GM18526 (cell line): ENCODE results near the gene CASQ1.

Experiments
- POLR2A ChIP-seq: IDR thresholded peaks from 3 replicates; pipeline ENCODE4 v1.6.1; 2011; ENCODE audit not compliant: insufficient read length; ENCODE audit errors: extremely low read depth

Gene CASQ1

DNA sequence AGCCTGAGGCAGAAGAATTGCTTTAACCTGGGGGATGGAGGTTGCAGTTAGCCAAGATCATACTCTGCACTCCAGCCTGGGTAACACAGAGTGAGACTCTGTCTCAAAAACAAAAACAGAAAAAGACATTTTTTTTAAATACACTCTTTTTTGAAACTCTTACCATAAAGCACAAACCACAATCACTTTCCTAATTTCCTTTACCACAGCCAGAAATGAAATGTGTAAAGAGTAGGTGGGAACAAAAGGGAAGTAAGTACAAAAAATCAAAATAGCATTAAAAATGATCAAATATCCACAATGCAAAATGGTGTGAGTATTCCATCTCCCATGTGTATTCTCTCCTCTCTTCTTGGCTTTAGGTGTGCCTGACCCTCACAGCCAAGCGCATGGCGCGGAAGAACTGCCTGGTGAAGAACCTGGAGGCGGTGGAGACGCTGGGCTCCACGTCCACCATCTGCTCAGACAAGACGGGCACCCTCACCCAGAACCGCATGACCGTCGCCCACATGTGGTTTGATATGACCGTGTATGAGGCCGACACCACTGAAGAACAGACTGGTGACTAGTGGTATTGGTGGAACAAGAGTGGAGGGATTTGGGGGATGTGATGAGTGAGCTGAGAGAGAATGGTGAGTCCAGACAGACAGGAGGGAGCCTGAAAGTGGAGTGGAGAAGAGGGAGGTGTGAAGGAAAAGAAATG is 24.1 kb upstream of the CASQ1 start:
- TF ChIP-seq POLR2A: no peak

DNA sequence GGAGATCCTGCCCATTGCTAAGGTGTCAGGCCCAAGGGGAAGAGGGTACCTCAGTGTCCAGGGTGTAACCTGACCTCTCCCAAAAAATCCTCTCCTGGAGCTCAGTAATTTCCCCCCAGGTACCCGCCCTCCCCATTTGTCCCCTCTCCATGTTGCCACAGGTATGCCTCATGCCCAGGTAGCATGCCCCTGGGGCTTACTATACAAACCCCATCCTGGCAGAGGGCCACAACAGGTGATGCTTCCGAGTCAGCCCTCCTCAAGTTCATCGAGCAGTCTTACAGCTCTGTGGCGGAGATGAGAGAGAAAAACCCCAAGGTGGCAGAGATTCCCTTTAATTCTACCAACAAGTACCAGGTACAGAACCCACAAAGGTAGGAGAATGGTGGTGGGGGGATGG is 23.3 kb upstream of the CASQ1 start:
- no peak for TF ChIP-seq POLR2A

DNA sequence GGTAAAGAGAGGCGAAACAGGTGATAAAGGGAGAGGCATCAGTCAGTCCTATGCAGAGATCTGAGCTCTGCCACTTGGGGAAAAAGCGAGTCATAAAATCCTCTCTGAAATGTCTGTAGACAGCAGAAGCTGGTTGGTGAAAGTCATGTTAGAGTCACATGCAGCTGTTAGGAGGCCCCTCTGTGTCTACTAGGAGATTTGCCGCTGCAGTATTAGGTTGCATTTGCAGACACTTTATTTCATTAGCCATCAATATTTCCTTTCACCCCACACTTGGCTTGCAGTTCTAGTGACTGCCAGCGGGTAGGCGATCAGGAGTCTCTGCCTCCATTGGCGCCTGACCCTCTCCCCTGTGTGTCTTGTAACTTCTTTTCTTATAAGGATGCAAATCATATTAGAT is 22.8 kb upstream of the CASQ1 start:
- TF ChIP-seq POLR2A: no peak

DNA sequence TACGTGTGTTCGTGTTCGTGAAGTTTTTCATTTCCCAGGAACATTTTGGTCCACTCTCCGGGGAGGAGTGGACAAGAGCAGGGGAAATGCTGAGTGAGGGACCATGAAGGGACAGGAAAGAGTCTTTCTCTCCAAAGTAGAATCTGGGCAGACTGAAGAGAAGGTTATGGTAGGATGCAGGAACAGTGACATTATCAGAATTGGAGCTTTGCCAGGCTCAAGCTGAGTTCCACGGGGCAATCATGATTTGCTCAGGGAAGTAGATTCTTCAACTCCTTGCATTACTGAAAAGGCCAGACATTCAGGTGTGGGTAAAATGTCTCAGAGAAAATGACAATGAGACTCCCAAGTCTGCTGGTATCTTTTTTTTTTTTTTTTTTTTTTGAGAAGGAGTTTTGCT is 22.4 kb upstream of the CASQ1 start:
- no peak for TF ChIP-seq POLR2A

DNA sequence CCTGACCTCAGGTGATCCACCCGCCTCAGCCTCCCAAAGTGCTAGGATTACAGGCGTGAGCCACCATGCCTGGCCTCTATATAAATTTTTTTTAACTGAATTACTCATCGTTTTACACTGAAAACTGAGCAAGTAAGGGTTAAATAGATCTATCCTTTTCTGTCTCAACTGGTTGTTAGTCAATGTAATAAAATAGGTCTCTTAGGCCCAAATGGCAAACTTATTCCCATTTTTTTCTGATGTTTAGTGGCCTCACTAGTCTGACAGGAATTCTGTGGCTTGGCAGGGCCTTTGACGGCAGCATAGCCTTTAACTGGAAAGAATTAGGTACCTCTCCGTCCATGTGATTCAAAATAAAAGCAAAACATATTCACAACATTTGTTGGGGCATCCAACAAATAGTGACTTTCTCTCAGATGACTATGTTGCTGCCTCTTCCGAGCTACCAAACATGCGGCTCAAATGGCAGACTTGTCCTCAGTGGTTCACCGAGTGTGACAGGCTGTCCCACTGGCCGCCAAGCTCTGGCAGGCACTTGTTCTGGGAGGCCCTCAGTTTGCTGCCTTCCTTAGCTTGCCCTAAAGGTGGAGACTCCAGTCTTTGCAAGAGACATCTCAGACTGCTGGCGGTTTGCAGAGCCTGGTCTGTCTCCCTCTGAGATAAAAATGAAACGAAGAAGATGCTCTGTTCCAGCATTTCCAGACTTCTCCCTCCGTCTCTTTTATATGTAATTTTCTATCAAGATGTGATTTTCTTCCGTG is 21.6 kb upstream of the CASQ1 start:
- TF ChIP-seq POLR2A: no peak

DNA sequence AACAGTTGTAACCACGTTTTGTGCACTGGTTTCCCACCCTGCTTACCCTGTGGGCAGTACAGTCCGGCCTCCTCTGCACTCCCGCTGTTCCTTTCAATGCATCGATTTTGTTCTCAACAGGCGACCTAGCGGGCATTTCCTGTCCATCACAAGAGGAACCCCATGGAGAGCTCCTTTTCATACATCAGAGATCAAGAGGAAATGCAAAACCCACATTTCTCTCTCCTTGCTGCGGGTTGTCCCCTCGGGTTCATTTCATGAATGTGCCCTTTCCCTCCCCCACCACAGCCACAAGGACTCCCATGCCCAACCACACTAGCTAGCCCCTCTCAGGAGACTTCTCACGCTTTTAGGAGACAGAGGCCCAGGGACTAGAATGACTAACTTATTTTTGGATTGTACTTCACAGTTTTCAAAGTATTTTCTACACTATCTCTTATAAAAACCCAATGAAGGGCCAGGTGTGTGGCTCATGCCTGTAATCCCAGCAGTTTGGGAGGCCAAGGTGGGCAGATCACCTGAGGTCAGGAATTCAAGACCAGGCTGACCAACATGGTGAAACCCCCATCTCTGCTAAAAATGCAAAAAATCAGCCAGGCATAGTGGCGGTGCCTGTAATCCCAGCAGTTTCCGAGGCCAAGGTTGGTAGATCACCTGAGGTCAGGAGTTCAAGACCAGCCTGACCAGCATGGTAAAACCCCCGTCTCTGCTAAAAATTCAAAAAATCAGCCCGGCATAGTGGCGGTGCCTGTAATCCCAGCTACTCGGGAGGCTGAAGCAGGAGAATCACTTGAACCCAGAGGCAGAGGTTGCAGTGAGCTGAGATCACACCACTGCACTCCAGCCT is 20.6 kb upstream of the CASQ1 start:
- TF ChIP-seq POLR2A: no peak

DNA sequence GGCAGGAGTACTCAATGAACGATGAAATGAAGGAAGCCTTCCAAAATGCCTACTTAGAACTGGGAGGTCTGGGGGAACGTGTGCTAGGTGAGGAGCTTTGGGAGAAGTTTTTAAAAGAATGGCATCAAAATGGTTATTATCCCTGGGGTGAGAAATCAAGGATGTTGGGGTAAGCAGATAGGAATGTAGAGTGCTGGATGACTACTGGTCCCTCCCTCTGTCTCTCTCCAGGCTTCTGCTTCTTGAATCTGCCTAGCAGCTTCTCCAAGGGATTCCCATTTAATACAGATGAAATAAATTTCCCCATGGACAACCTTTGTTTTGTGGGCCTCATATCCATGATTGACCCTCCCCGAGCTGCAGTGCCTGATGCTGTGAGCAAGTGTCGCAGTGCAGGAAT is 19.0 kb upstream of the CASQ1 start:
- no peak for TF ChIP-seq POLR2A

DNA sequence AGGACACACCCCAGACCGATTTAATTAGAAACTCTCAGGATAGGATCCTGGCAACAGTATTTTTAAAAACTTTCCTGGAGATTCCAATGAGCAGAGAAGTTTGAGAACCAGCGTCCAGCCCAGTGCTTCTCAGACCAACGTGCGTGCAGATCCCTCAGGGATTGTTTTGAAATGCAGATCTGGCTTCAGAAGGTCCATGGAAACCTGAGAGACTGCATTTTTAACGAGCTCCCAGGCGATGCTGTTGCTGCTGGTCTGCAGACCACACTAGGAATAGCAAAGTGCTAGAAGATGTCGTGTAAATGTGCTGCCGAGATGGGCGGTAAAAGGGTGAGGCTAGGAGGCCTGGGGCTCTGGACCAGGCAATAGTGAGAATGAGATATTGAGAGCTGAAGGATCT is 18.4 kb upstream of the CASQ1 start:
- TF ChIP-seq POLR2A: no peak

DNA sequence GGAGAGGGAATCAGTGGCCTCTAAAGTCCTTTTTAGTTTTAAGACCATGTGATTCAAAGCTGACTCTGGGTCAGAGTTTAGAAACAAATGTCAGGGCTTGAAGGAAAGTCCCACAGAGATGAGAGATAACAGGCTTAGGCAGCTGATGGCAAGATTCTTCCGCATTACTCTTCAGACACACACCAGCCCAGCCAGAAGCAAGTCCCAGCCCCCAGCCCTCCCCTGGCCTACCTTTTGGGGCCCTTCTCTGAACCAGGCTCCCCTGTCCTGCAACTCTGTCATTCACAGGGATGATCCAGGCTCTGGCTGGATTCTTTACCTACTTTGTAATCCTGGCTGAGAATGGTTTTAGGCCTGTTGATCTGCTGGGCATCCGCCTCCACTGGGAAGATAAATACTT is 13.1 kb upstream of the CASQ1 start:
- no peak for TF ChIP-seq POLR2A

DNA sequence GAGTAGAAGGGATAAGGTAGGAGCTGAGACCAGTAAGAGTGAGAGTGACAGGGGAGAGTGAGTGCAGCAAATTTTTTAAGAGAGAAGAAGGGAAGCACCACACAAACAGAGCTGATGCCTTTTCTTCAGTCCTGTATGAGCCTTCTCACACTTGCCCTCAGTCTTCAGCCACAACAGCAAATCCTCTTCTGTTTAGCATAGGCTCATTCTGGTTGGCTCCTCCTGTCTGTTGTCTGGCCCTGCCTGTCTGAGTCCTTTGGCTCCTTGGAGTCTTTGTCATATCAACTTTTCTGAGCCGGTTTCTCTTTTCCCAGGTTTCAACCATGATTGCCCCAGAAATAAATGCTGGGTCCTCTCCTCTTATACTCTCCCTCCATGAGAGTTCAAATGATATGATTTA is 12.7 kb upstream of the CASQ1 start:
- TF ChIP-seq POLR2A: no peak

DNA sequence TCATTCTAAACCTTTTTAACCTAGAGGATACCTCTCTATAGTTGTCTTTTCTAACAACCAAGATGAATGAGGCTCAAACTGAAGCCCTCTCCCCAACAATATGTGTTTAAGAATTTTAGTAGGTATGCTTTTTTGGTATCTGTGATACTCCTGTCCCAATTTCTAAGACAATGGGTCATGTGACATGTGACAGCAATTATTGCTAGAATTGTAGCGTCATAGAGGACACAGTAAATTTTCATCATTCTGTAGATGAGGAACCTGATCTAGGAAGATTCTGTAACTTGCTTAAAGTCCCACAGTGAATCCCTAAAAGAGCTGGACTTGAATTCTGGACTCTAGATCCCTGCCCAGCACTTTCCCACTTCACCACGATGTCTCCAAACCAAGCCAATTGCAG is 11.6 kb upstream of the CASQ1 start:
- no peak for TF ChIP-seq POLR2A

DNA sequence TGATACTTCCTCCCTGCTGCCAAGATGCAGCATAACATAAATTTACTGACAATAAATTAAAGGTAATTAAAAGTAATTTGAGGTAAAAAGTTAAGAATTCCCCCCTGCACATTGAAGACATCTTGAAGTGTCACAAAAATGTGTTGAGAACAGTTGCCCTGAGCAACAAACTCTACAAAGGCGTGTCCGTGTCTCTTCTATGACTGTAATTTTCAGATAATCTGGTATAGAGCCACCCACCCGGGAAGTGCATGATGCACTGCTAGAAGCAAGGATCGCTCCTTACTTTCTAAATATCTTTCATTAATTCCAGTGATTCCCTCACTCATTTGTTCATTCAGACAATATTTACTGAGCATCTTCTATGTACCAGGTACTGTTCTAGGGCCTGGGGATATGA is 11.0 kb upstream of the CASQ1 start:
- no peak for TF ChIP-seq POLR2A

DNA sequence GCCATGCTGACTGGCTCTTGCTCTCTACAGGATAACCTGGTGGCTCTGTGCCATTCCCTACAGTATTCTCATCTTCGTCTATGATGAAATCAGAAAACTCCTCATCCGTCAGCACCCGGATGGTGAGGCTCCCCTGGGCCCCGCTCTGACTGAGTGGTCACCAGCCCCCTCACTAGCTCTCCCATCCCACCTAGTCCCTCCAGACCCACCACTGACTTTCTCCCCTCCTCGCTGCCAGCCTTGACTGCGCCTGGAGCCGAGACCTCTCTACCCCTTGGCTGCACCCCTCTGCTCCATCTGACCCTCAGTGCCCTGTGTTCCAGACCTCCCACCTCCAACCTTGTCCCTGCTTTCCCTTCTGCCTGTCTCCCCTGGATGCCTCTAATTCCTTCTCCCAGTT is 4.1 kb upstream of the CASQ1 start:
- no peak for TF ChIP-seq POLR2A

DNA sequence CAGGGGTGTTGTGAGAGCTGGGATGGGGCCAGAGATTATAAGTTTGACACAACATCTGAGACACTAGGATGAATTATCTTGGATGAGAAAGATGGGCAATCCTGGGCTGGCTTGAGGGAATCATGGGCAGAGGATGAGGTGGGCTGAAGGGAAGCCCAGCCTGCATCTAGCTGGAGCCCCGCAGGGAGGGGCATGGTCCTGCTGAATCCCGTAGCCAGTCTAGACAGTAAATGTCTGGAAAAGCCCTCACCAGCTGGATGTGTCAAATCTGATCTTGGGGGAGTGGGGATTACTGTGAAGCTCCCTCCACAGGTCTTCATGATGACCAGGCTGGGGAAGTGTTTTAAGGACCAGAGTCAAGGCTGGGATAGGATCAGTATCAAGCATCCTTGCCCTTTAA is 3.6 kb upstream of the CASQ1 start:
- TF ChIP-seq POLR2A: no peak

DNA sequence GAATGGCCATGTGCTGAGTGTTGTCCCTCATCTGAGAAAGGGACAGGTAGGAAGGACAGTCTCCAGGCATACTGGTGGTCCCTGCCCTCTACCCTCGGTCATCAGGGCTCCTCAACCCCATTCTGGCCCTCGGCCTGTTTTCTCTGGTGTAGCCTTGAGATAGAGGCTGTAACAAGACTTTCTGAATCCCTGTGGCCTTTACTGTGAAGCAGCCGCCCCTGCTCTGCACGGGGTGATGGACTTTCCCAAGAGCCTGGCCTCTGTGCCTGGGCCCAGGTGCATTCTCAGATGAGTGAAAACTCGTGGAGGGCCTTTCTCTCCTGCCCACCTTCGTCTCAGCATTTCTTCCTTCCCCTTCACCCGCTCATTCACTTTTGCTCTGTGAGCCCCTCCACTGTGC is 3.0 kb upstream of the CASQ1 start:
- no peak for TF ChIP-seq POLR2A

DNA sequence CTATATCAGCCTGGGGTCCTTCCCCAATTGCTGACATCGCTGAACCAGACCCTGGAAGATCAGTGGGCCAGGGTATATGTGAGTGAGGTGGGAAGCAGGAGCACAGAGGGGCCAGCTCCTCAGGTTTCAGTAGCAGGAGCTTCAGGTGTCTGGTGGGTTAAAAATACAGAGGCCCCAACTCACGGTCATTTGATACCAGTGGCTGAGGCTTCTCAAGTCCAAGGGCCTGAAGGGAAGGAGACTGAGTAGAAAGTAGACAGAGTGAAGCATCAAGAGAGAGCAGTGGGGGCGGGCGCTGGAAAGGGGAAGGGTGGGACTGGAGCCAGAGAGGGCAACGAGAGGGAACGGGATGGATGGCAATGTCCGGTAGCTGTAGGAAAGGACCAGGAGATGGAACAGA is 2.0 kb upstream of the CASQ1 start:
- TF ChIP-seq POLR2A: no peak

DNA sequence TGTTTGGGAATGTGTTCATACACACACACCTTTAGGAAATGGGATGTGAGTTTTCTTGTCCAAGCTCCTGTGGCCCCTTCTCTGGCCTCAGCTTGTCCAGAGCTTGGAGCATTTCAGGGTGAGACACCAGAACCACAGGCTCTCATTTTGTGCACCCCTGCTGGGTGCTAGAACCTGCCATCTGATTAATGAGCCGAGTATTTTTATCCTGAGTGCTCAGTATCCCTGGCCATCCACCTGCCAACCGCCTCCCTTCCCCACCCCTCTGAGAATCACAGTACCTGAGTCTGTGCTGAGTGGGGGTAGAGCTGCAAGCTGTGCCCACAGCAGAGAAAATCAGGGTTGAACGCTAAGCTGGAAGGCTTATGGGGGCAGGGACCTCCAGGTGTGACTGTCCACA is 1.4 kb downstream of the CASQ1 start:
- TF ChIP-seq POLR2A: no peak

DNA sequence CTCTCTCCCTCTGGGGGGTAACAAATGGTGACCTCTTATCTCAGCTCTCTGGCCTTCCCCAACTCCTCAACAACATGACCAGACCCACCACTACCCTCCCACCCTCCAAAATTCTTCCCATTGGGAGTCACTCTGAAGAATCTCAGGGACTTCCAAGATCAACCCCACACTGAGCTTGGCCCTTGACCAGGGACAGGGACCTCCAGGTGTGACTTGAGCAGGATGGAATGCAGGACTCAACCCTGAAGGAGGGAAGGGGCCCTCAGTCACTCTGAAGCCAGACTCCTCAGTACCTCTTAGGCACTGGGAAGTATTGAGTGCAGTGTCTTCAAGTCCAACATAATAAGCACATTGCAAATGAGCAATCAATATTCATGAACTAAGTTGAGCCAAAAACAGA is 1.9 kb downstream of the CASQ1 start:
- TF ChIP-seq POLR2A: no peak
